Tibial nerve (tissue), 4 donors: Measurements from ENCODE around the gene MEIOB. TPM values are rescaled to one million over a fixed set of nuclear protein-coding genes. Genes with fewer than 3 reads are reported as not detected.

Source experiments
- DNase-seq, 2 donors: peaks; one replicate each; pipeline ENCODE4 v3.0.0-alpha.2; 2019; ENCODE audit warnings: low spot score in 2 of 2
- H3K27ac ChIP-seq, 4 donors: fragments of 200-600 bp; sonication (generic) in 3 of 4; one replicate each; pipeline ENCODE4 v1.5.1; 2017 to 2019; ENCODE audit warnings: mild to moderate bottlenecking in 1 of 4
- H3K27me3 ChIP-seq, 2 donors: fragments of 200-600 bp; sonication (generic) in 1 of 2; one replicate each; pipeline versions ENCODE4 v1.5.1 to v1.6.0; 2017 to 2019
- H3K36me3 ChIP-seq, 3 donors: fragments of 200-600 bp; sonication (generic); one replicate each; pipeline ENCODE4 v1.5.1; 2018 to 2019
- H3K4me1 ChIP-seq, 4 donors: fragments of 200-600 bp; sonication (generic) in 3 of 4; one replicate each; pipeline ENCODE4 v1.5.1; 2017 to 2019
- H3K4me3 ChIP-seq, 4 donors: fragments of 200-600 bp; sonication (generic) in 3 of 4; one replicate each; pipeline ENCODE4 v1.5.1; 2017 to 2019; ENCODE audit warnings: mild to moderate bottlenecking in 1 of 4, moderate library complexity in 1 of 4
- H3K9me3 ChIP-seq, 4 donors: fragments of 200-600 bp; sonication (generic) in 3 of 4; one replicate each; pipeline ENCODE4 v1.5.1; 2017 to 2019
- EP300 ChIP-seq, 2 donors: sonication (generic); formaldehyde crosslinking; IDR thresholded peaks; one replicate each; pipeline ENCODE4 v1.6.1; 2017; ENCODE audit warnings: antibody characterized with exemption in 2 of 2, mild to moderate bottlenecking in 1 of 2
- POLR2A ChIP-seq, 2 donors: fragments of 450-650 bp; IDR thresholded peaks; one replicate each; pipeline ENCODE4 v1.6.1; 2017; ENCODE audit warnings: antibody characterized with exemption in 2 of 2, mild to moderate bottlenecking in 2 of 2, moderate library complexity in 2 of 2
- WGBS, 2 donors: methylation state at CpG; one replicate each; pipeline ENCODE4 v1.1.5; 2018; 5-methylcytosine and 5-hydroxymethylcytosine counted together
- total RNA-seq, 4 donors: library from RNA; depleted of rRNA; stranded (reverse); fragments of >200 nt; gene quantifications; one replicate each; pipeline ENCODE4 v1.1.0, GENCODE V29; 2016
- TF ChIP-seq, protein P1 (sequence below), 5 experiments: fragments of 200-600 bp in 3 of 5; fragments of 450-650 bp in 2 of 5; sonication (generic) in 3 of 5; IDR thresholded peaks; one replicate each; pipeline ENCODE4 v1.5.1; 2016 to 2019; ENCODE audit warnings: antibody characterized with exemption in 5 of 5, mild to moderate bottlenecking in 3 of 5, moderate library complexity in 2 of 5

Gene MEIOB
- total RNA-seq, 4 donors from 2014 or later: not detected

GRCh38 chr16:1915732-1916639, 44.0 kb upstream of the MEIOB start:
- WGBS, 2 donors: 63 to 71% methylated on average over 11 to 23 of the region's 25 CpGs
- no peak overlapping the region for H3K4me3 ChIP-seq
- TF ChIP-seq POLR2A (IDR thresholded peaks at IDR 0.05): no peak
- TF ChIP-seq, protein P1, sequence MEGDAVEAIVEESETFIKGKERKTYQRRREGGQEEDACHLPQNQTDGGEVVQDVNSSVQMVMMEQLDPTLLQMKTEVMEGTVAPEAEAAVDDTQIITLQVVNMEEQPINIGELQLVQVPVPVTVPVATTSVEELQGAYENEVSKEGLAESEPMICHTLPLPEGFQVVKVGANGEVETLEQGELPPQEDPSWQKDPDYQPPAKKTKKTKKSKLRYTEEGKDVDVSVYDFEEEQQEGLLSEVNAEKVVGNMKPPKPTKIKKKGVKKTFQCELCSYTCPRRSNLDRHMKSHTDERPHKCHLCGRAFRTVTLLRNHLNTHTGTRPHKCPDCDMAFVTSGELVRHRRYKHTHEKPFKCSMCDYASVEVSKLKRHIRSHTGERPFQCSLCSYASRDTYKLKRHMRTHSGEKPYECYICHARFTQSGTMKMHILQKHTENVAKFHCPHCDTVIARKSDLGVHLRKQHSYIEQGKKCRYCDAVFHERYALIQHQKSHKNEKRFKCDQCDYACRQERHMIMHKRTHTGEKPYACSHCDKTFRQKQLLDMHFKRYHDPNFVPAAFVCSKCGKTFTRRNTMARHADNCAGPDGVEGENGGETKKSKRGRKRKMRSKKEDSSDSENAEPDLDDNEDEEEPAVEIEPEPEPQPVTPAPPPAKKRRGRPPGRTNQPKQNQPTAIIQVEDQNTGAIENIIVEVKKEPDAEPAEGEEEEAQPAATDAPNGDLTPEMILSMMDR (IDR thresholded peaks at IDR 0.05): no peak
- TF ChIP-seq EP300 (IDR thresholded peaks at IDR 0.05): no peak
- H3K36me3 ChIP-seq: no peaks in the 10 kb centered on the region
- no peak for DNase-seq
- peaks cover 0 to 22% (median 0%) of the 10 kb centered on the region in 4 donors for H3K4me1 ChIP-seq
- H3K9me3 ChIP-seq: no peaks in the 10 kb centered on the region
- peaks cover 0 to 76% of the 10 kb centered on the region in 2 donors for H3K27me3 ChIP-seq
- no peak overlapping the region for H3K27ac ChIP-seq

GRCh38 chr16:1914988-1915387, 43.0 kb upstream of the MEIOB start:
- DNase-seq: no peak
- Histone ChIP-seq H3K27me3 (peaks cover 0 to 69% of the 10 kb centered on the region in 2 donors), H3K4me1 (peaks cover 0 to 18% (median 0%) of the 10 kb centered on the region in 4 donors), H3K4me3 (no peak overlapping the region), H3K9me3 (no peaks in the 10 kb centered on the region), H3K27ac (no peak overlapping the region), H3K36me3 (no peaks in the 10 kb centered on the region)
- TF ChIP-seq POLR2A (IDR thresholded peaks at IDR 0.05): no peak
- 47 to 50% methylated on average over 8 of the region's 8 CpGs for WGBS, 2 donors

DNA sequence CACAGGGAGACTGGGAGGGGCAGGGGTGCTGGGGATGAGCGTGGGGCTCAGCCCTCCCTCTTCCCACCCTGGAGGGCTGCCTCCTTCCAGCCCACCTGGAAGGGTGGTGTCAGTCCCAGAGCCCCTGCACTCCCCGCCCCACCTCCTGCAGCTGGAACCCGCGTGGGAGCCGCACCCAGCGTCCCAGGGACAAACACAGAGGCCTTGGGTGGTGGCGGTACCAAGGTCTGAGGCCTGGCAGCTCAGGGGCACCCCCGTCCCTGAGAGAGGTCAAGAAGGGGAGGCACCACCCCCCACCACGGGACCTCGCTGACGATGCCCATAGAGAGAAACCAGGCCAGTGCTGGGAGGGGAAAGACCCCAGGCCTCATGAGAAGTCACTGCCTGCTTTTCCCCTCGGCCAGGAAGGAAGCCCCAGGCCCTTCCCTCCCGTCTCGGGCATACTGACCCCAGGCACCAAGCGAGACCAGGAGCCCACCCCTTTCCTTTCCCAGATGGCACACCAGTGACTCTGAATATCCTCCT, 42.2 kb upstream of the MEIOB start:
- TF ChIP-seq, protein P1 (IDR thresholded peaks at IDR 0.05): no peak
- TF ChIP-seq POLR2A (IDR thresholded peaks at IDR 0.05): no peak
- no peak for TF ChIP-seq EP300 (IDR thresholded peaks at IDR 0.05)
- H3K9me3 ChIP-seq: no peaks in the 10 kb centered on the region
- H3K27me3 ChIP-seq: peaks cover 0 to 69% of the 10 kb centered on the region in 2 donors
- DNase-seq: no peak
- H3K36me3 ChIP-seq: no peaks in the 10 kb centered on the region
- peaks cover 0 to 18% (median 0%) of the 10 kb centered on the region in 4 donors for H3K4me1 ChIP-seq
- no peak overlapping the region for H3K4me3 ChIP-seq
- WGBS, 2 donors: 38 to 40% methylated on average over 13 to 15 of the region's 15 CpGs
- no peak overlapping the region for H3K27ac ChIP-seq

GRCh38 chr16:1913327-1914083, 41.5 kb upstream of the MEIOB start:
- WGBS, 2 donors: 46 to 48% methylated on average over 7 to 15 of the region's 21 CpGs
- H3K27ac ChIP-seq: no peak overlapping the region
- no peak overlapping the region for H3K4me3 ChIP-seq
- no peaks in the 10 kb centered on the region for H3K36me3 ChIP-seq
- H3K9me3 ChIP-seq: no peaks in the 10 kb centered on the region
- TF ChIP-seq POLR2A (IDR thresholded peaks at IDR 0.05) (no peak), EP300 (IDR thresholded peaks at IDR 0.05) (no peak)
- TF ChIP-seq, protein P1 (IDR thresholded peaks at IDR 0.05): no peak
- H3K4me1 ChIP-seq: peaks cover 0 to 12% (median 0%) of the 10 kb centered on the region in 4 donors
- peaks cover 0 to 69% of the 10 kb centered on the region in 2 donors for H3K27me3 ChIP-seq
- no peak for DNase-seq

- TF ChIP-seq, protein P1 (IDR thresholded peaks at IDR 0.05): no peak
- TF ChIP-seq EP300 (IDR thresholded peaks at IDR 0.05): no peak
- TF ChIP-seq POLR2A (IDR thresholded peaks at IDR 0.05): no peak
- peaks cover 0 to 74% of the 10 kb centered on the region in 2 donors for H3K27me3 ChIP-seq
- H3K36me3 ChIP-seq: no peaks in the 10 kb centered on the region
- no peaks in the 10 kb centered on the region for H3K9me3 ChIP-seq
- 67 to 82% methylated on average over 8 to 17 of the region's 17 CpGs for WGBS, 2 donors
- no peak overlapping the region for H3K4me3 ChIP-seq
- H3K27ac ChIP-seq: no peak overlapping the region
- no peak for DNase-seq
- H3K4me1 ChIP-seq: peaks cover 0 to 1% (median 0%) of the 10 kb centered on the region in 4 donors
Measured at GRCh38 chr16:1912215-1912543, 40.2 kb upstream of the MEIOB start.
